Measurements from ENCODE around the gene FMO3. TPM values are rescaled to one million over a fixed set of nuclear protein-coding genes. Genes with fewer than 3 reads are reported as not detected.
A peak's percentile ranks its signal among the peaks of the same experiment; 100 is the strongest.

The FMO3 gene
- total RNA-seq, 4 donors from 2014 or later = 2.9 to 6.3 (median 5.8) TPM

- 22% methylated on average over 3 of the region's 3 CpGs for WGBS
- Histone ChIP-seq H3K4me3 (no peak overlapping the region), H3K9me3 (no peaks in the 10 kb centered on the region), H3K27me3 (no peaks in the 10 kb centered on the region), H3K4me1 (peaks cover 0 to 21% (median 18%) of the 10 kb centered on the region in 4 donors), H3K27ac (replicated peaks in 1 of 4) (peak overlapping the region; percentile 3 to 56 (median 41)), H3K36me3 (no peaks in the 10 kb centered on the region)
- intact Hi-C loops (cut with DNase I) = no loop called here
- no peak for DNase-seq (ENCODE audit: extremely low spot score)
- TF ChIP-seq CTCF (IDR thresholded peaks at IDR 0.05) = no peak
- TF ChIP-seq EP300 (IDR thresholded peaks at IDR 0.05) = no peak
- no peak for TF ChIP-seq POLR2AphosphoS5 (IDR thresholded peaks at IDR 0.05)
- TF ChIP-seq POLR2A (IDR thresholded peaks at IDR 0.05; ENCODE audit: low read depth) = no peak
Measured at GRCh38 chr1:171160211-171160610, 69.5 kb downstream of the FMO3 start.

GRCh38 chr1:171160639-171161354 lies 70.1 kb downstream of the FMO3 start:
- no peak for TF ChIP-seq CTCF (IDR thresholded peaks at IDR 0.05)
- no peak for TF ChIP-seq POLR2AphosphoS5 (IDR thresholded peaks at IDR 0.05)
- no peak for TF ChIP-seq POLR2A (IDR thresholded peaks at IDR 0.05; ENCODE audit: low read depth)
- no peak for TF ChIP-seq EP300 (IDR thresholded peaks at IDR 0.05)
- intact Hi-C loops (cut with DNase I) = no loop called here
- no peaks in the 10 kb centered on the region for H3K36me3 ChIP-seq

GRCh38 chr1:171161431-171161830 lies 70.7 kb downstream of the FMO3 start:
- H3K27me3 ChIP-seq = no peaks in the 10 kb centered on the region
- peak overlapping the region in 3 of 4 donors; percentile 28 to 56 (median 54) for H3K27ac ChIP-seq (replicated peaks in 1 of 4)
- no peaks in the 10 kb centered on the region for H3K36me3 ChIP-seq
- peaks cover 0 to 21% (median 18%) of the 10 kb centered on the region in 4 donors for H3K4me1 ChIP-seq
- no peak for DNase-seq (ENCODE audit: extremely low spot score)
- H3K4me3 ChIP-seq = no peak overlapping the region
- no peaks in the 10 kb centered on the region for H3K9me3 ChIP-seq
- TF ChIP-seq CTCF (IDR thresholded peaks at IDR 0.05) = no peak
- TF ChIP-seq POLR2AphosphoS5 (IDR thresholded peaks at IDR 0.05) = no peak
- TF ChIP-seq EP300 (IDR thresholded peaks at IDR 0.05) = no peak
- TF ChIP-seq POLR2A (IDR thresholded peaks at IDR 0.05; ENCODE audit: low read depth) = no peak
- intact Hi-C loops (cut with DNase I) = no loop called here

More at GRCh38 chr1:171160639-171161354, 70.1 kb downstream of the FMO3 start:
- Histone ChIP-seq H3K4me3 (no peak overlapping the region), H3K4me1 (peaks cover 0 to 21% (median 18%) of the 10 kb centered on the region in 4 donors), H3K27me3 (no peaks in the 10 kb centered on the region), H3K27ac (replicated peaks in 1 of 4) (peak overlapping the region; percentile 3 to 56 (median 41)), H3K9me3 (no peaks in the 10 kb centered on the region)
- 64% methylated on average over 4 of the region's 4 CpGs for WGBS
- no peak for DNase-seq (ENCODE audit: extremely low spot score)

- TF ChIP-seq CTCF (IDR thresholded peaks at IDR 0.05) = no peak
- no peak for TF ChIP-seq POLR2AphosphoS5 (IDR thresholded peaks at IDR 0.05)
- TF ChIP-seq POLR2A (IDR thresholded peaks at IDR 0.05; ENCODE audit: low read depth) = no peak
- no peak for TF ChIP-seq EP300 (IDR thresholded peaks at IDR 0.05)
- Histone ChIP-seq H3K27me3 (no peaks in the 10 kb centered on the region), H3K4me1 (peaks cover 0 to 4% (median under 1%) of the 10 kb centered on the region in 4 donors), H3K36me3 (no peaks in the 10 kb centered on the region), H3K27ac (replicated peaks in 1 of 4) (no peak overlapping the region), H3K9me3 (no peaks in the 10 kb centered on the region), H3K4me3 (no peak overlapping the region)
- intact Hi-C loops (cut with DNase I) = no loop called here
- WGBS = 76% methylated on average over 2 of the region's 2 CpGs
- DNase-seq (ENCODE audit: extremely low spot score) = no peak
Measured at GRCh38 chr1:171166361-171166760, 75.7 kb downstream of the FMO3 start.

Small RNA genes within 50 kb of the gene (small RNA-seq; reads per million reads assigned to genes)
- 0 reads per million in 3 donors for gene MIR1295A

Other genes with a start within 250 kb of the FMO3 start
- gene MROH9, start 155.4 kb upstream of the FMO3 start, total RNA-seq = not detected
- gene FMO2, start 94.4 kb downstream of the FMO3 start, total RNA-seq = 10 to 100 TPM; 41.1 to 69.4 (median 56.2) TPM
- gene FMO1, start 157.6 kb downstream of the FMO3 start, total RNA-seq = under 1 TPM in 1 of 4 donors, not detected in 3; 0.34 TPM
- 1 to 10 TPM; 1.2 to 3.2 (median 1.7) TPM for gene FMO4, start 223.3 kb downstream of the FMO3 start, total RNA-seq